KOPT-K1 (cell line): ENCODE measurements around the gene ZNF747.
A peak's percentile ranks its signal among the peaks of the same experiment; 100 is the strongest.

Experiments used
- H3K27ac ChIP-seq: fragments of 200-600 bp; sonication (generic); 2 replicates; pipeline ENCODE4 v1.5.1; 2016; ENCODE audit warnings: antibody characterized with exemption, mild to moderate bottlenecking, low read depth, low read length; ENCODE audit not compliant: poor library complexity, severe bottlenecking
- H3K36me3 ChIP-seq: fragments of 200-600 bp; sonication (generic); 2 replicates; pipeline ENCODE4 v1.5.1; 2017; ENCODE audit warnings: antibody characterized with exemption, mild to moderate bottlenecking, low read length, moderate library complexity; ENCODE audit not compliant: insufficient read depth
- H3K9me3 ChIP-seq: fragments of 200-600 bp; sonication (generic); 2 replicates; pipeline ENCODE4 v1.5.1; 2017; ENCODE audit warnings: antibody characterized with exemption, low read length, mild to moderate bottlenecking; ENCODE audit not compliant: insufficient read depth, poor library complexity, severe bottlenecking

ZNF747 gene

DNA sequence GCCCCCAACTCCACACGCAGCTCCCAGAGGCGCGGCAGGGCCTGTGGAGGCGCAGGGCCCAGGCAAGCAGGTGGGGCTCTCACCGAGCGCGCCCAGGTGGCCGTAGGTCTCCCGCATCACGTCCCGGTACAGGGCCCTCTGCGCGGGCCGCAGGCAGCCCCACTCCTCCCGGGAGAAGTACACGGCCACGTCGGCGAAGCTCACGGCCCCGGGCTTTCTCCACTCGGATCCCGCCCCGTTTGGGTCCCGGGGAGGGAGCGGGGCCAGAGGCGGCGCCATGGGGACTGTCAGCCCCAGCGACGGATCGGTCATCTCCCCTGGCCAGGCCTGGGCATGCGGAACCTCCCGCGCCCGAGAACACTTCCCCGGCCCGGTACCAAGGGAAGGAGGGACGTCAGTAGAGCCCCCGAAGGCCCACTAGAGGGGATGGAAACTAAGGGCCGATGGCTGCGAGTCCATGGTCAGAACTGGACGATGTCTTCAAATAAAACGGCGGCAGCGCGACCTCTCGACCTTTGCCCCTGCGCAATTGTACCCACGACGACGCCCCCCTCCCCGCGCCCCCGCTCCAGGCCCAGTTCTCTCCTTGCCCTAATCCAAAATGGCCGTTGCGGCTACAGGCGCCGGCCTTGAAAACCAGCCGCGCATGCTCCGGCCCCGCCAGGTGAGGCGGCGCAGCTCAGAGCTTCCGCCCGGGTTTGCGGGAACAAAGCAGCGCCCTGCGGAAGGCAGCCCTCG, at the start of gene ZNF747:
Gene ZNF747, minus strand, starts transcription at position 491 of the 738 bp plus-strand sequence. Its CDS starts 179 bp downstream, at position 312.
- Histone ChIP-seq H3K27ac (peak within 1 kb of the TSS; percentile 96), H3K36me3 (peaks cover 31% of the 10 kb centered on the region), H3K9me3 (no peaks in the 10 kb centered on the region)

DNA sequence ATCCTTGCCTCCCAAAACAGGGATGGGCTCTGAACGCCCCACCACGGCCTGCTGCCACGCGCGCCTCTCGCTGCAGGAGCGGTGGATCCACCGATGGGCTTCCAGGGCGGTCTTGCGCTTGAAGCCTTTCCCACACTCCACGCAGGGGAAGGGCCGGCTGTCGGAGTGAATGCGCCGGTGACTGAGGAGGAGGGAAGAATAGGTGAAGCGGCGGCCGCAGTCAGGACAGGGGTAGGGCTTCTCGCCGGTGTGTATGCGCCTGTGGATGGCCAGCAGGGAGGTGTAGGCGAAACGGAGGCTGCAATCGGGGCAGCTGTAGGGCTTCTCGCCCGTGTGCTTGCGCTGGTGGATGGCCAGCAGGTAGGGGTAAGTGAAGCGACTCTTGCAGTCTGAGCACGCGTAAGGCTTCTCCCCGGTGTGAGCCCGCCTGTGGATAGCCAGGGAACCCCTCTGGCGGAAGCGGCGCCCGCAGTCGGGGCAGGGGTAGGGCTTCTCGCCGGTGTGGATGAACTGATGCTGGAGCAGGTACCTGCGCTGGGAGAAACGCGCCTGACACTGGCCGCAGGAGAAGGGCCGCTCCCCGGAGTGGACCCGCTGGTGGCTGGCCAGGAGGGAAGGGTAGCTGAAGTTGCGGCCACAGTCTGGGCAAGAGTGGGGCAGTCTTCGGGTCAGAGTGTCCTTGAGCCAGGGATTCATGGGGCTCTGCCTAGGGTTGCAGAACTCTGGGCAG, 48.1 kb upstream of the ZNF747 start:
- Histone ChIP-seq H3K27ac (no peak overlapping the region), H3K9me3 (no peaks in the 10 kb centered on the region), H3K36me3 (peaks cover 63% of the 10 kb centered on the region)

DNA sequence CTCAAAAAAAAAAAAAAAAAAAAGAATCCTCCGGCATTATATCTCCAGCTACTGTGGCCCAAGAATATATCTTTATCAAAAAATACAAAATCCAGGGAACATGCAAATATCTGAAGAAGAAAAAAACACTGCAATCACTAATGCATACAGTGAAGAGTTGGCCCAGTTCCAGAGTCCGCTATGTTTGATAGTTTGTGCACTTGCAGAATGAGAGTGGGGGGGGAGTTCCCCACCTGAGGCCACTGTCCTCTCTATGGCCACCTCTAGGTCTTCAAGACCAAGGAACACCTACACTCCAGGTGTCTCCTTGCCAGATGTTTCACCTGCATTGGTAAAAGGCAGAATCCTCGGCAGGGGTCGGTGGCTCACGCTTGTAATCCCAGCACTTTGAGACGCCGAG, 46.8 kb upstream of the ZNF747 start:
- no peaks in the 10 kb centered on the region for H3K9me3 ChIP-seq
- peaks cover 65% of the 10 kb centered on the region for H3K36me3 ChIP-seq
- no peak overlapping the region for H3K27ac ChIP-seq

DNA sequence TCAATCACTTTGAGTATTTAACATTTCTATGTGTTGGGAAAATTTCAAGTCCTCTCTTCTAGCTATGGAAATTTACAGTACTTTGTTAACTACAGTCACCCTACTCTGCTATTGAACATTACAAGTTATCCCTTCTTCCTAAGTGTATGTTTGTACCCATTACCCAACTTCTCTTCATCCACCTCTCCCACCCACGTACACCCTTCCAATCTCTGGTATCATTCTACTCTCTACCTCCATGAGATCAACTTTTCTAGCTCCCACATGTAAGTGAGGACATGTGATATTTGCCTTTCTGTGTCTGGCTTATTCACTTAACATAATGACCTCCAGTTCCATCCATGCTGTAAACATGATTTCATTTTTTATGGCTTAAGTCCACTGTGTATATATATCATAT, 40.0 kb upstream of the ZNF747 start:
- Histone ChIP-seq H3K9me3 (no peaks in the 10 kb centered on the region), H3K36me3 (peaks cover 32% of the 10 kb centered on the region), H3K27ac (no peak overlapping the region)

DNA sequence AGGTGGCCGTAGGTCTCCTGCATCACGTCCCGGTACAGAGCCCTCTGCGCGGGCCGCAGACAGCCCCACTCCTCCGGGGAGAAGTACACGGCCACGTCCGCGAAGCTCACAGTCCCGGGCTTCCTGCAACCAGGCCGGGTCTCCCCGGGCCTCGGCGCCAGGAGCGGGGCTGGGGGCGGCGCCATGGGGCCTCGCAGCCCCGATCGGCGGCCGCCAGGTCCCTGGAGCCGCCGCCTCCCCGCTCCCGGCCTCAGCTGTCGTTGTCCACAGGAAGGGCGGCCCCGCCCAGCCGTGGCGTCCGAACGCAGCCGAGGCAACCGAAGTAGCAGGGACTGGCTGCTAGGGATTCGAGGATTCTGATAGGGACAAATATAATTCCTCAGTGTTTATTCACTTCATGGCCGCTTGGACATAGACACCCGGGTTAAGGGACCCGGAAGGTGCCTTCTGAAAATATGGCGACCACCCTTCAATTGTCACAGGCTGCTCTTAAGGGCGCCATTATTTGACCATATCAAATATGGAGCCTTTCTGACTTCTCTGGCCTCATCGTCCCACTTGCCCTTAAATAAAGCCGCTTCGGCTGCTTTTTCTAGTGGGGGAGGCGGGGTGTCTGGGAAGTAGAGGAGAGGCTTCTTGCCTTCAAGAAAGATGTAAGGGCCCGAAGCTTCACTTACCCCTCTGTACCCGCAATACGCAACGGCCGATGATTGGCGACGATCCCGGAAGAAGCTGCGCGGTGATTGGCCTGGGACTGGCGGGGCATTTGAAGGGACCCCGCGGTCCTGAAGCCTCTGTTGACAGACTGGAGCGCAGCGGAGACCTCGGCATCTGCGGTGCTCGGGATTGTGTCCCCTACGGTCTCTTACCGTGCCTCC, 37.0 kb upstream of the ZNF747 start, which contains the start of gene ZNF688:
Gene ZNF688, minus strand, starts transcription at position 270 of the 878 bp plus-strand sequence. Its CDS starts 85 bp downstream, at position 185.
- H3K27ac ChIP-seq, result peak within 1 kb of the TSS; percentile 97
- no peaks in the 10 kb centered on the region for H3K9me3 ChIP-seq
- peaks cover 4% of the 10 kb centered on the region; the same call in 1 of the 2 replicates for H3K36me3 ChIP-seq

DNA sequence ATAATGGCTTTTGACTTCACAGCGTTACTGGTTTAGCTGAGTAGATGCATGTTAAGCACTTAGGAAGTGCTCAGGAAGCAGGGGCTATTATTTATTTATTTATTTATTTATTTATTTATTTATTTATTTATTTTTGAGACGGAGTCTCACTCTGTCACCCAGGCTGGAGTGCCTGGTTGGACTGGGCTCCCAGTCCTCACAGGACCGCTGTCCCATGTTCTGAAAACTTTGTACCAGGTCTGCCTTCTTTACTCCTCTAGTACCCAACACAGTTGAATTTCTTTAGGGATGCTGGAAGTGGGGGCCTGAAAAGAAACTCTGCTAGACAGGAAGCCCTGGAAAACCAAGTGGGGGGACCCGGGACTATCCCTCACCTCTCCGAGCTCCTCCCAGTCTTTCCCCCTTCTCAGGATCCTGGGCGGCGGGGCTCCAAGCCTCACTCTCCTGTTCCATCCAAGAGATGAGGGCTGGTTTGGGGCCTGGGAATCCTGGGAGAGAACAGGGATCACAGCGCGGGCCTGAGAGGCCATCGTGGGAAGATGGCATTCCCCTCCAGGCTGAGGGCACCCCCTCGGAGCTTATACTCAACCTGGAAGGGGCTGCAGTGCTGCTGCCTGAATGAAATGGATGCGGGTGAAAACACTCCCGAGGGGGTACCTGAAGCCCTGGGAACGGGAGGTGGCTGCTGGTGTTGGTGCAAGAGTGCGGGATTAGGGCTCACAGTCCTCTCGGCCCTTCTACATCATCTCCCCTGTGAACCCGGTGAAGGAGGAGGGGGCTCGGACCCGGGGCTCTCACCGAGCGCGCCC, 36.2 kb upstream of the ZNF747 start:
- no peaks in the 10 kb centered on the region for H3K9me3 ChIP-seq
- H3K36me3 ChIP-seq, result no peaks in the 10 kb centered on the region
- H3K27ac ChIP-seq, result peak overlapping the region; percentile 97

DNA sequence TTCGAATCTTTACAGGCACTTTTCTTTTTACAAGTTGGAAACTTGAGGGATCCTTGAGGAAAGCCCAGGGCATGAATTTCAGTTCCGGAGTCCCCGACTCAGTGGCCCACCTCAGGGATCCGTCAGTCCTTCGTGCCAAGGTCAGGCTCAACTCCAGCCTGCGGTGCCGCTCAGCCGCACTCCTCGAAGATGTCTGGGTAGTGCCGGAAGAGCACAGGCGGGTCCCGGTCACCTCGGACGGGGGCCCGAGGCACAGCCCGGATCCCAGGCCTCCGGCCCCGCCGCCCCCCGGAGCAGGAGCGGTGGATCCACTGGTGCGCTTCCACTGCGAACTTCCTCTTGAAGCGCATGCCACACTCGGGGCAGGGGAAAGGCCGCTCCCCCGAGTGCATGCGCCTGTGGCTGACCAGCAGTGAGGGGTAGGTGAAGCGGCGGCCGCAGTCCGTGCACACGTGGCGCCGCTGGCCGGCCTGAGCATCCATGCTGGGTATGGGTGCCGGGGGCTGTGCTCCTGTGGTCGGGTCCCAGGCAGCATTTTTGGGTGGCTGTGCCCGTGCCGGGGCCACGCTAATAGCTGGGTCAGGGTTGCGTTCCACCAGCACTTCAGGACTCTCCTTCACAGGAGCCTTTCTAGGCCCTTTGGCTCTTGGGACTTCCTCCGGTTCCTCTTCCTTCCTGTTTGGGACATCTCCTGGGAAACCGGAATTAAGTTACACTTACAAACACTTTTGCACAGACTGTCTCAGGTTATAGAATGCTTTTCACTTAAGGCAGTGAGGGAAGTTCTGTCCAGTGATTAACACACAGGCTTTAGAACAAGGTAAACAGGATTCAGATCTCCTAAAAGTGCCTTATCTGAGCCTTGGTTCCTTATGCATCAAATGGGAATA, 35.3 kb upstream of the ZNF747 start:
- Histone ChIP-seq H3K36me3 (no peaks in the 10 kb centered on the region), H3K27ac (no peak overlapping the region), H3K9me3 (no peaks in the 10 kb centered on the region)

DNA sequence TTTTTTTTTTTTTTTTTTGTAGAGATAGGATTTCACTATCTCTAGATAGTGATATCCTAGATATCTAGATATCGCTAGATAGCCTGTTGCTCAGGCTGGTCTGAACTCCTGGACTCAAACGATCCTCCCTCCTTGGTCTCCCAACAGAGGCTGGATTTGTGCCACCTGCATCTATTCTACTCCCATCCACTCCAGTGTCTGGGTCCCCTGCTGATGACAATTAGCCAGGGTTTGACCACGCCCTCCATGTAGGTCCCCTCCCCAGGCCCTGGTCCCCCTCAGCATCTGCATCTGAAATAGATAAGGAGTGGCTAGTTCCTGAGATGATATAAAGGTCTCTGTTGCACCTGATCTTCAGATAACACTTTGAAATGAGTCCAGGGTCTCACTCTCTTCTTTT, 34.6 kb upstream of the ZNF747 start:
- H3K27ac ChIP-seq, result no peak overlapping the region
- no peaks in the 10 kb centered on the region for H3K9me3 ChIP-seq
- H3K36me3 ChIP-seq, result no peaks in the 10 kb centered on the region

DNA sequence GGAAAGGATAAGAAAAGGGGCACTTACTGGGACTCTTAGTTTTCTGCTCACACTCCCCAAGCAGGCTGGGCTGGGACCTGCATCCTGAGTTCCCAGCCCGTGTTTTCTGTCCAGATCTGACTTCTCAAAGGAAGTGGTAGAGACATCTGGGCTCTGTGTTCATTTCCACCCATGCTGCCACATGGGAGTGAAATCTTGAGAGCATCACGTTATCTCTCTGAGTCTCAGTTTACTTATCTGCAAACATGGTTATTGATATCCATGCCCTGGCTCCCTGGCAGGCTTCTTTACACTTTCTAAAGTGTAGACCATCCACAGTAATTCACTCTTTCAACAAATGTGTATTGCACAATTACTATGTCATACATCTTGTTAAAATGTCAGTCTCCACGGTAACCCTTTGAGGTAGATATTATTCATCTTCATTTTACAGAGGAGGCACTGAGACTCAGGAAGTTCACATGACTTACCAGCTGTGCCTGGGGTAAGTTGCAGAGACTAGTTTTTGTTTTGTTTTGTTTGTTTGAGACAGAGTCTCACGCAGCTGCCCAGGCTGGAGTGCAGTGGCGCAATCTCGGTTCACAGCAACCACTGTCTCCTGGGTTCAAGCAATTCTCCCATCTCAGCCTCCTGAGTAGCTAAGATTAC, 33.5 kb upstream of the ZNF747 start:
- no peaks in the 10 kb centered on the region for H3K36me3 ChIP-seq
- H3K27ac ChIP-seq, result peak overlapping the region; percentile 46
- no peaks in the 10 kb centered on the region for H3K9me3 ChIP-seq

DNA sequence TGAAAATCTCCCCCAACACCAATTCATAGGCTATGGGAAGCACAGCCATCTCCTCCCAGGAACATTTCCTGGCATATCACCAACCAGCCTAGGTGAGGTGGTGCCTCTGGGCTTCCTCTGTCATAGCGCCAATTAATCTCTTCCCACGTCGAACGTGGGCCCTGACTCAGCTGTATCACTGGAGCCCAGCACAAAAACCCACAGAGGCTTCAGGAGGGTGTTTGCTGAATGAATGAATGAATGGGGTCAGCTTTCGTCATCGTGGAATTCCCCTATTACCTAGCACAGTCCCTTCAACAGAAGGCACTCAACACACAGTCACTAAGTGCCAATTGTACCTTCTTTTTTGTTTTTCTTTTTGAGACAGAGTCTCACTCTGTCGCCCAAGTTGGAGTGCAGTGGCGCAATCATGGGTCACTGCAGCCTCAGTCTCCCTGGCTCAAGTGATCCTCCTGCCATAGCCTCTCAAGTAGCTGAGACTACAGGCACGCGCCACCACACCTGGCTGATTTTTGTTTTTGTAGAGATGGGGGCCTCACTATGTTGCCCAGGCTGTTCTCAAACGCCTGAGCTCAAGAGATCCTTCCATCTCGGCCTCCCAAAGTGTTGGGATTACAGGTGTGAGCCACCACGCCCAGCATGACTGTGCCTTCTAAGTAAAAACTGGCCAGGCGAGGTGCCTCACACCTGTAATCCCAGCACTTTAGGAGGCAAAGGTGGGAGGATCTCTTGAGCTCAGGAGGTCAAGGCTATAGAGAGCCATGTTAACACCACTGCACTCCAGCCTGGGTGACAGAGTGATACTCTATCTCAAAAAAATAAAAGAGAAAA, 32.7 kb upstream of the ZNF747 start:
- H3K36me3 ChIP-seq, result no peaks in the 10 kb centered on the region
- H3K9me3 ChIP-seq, result no peaks in the 10 kb centered on the region
- peak overlapping the region; percentile 46 for H3K27ac ChIP-seq

DNA sequence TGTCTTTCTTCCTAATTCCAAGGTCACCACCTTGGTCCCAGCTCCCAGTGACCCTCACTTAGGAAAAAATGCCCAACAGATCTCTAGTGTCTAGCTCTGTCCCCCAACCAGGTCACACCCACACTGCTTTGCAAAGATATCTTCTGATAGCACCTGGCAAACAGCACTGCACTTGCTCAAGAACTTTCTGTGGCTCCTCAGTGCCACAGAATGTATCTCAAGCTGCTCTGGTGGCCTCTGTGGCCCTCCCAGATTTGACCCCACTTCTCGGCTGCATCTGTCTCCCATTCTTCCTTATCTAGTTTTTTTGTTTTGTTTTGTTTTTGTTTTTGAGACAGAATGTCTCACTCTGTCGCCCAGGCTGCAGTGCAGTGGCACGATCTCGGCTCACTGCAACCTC, 31.9 kb upstream of the ZNF747 start:
- H3K27ac ChIP-seq, result no peak overlapping the region
- H3K36me3 ChIP-seq, result no peaks in the 10 kb centered on the region
- no peaks in the 10 kb centered on the region for H3K9me3 ChIP-seq

DNA sequence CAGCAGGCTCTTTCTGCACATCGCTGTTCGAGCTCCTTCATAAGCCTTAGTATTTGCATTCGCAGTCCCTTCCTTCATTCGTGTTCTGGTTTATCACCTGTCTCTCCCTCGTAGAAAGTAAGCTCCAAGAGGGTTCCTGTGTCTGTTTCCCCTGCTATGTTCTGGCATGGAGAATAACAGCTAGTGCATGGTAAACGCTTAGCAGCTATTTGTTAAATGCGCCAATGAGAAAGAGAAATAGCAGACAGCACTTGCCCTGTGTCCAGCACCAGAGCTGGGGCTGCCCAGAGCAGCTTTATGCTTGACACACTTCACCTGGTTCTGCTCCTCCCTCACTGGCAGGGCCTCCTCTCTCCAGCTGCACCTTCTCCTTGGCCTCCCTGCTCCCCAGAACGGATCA, 31.3 kb upstream of the ZNF747 start:
- Histone ChIP-seq H3K9me3 (no peaks in the 10 kb centered on the region), H3K36me3 (no peaks in the 10 kb centered on the region), H3K27ac (no peak overlapping the region)
